HG03457 (cell line): ENCODE data around the gene PLXDC2.
"Not testable (repeated sequence)": the region's sequence is repeated elsewhere in the genome, so short reads cannot be mapped to it uniquely, and the experiment has no call there.

ENCODE experiments used
- ATAC-seq: cut with Tn5 transposase; IDR thresholded peaks from one replicate; pipeline ENCODE4 v1.9.1; 2021; ENCODE audit warnings: moderate number of reproducible peaks; ENCODE audit not compliant: unreplicated experiment

Gene PLXDC2

DNA sequence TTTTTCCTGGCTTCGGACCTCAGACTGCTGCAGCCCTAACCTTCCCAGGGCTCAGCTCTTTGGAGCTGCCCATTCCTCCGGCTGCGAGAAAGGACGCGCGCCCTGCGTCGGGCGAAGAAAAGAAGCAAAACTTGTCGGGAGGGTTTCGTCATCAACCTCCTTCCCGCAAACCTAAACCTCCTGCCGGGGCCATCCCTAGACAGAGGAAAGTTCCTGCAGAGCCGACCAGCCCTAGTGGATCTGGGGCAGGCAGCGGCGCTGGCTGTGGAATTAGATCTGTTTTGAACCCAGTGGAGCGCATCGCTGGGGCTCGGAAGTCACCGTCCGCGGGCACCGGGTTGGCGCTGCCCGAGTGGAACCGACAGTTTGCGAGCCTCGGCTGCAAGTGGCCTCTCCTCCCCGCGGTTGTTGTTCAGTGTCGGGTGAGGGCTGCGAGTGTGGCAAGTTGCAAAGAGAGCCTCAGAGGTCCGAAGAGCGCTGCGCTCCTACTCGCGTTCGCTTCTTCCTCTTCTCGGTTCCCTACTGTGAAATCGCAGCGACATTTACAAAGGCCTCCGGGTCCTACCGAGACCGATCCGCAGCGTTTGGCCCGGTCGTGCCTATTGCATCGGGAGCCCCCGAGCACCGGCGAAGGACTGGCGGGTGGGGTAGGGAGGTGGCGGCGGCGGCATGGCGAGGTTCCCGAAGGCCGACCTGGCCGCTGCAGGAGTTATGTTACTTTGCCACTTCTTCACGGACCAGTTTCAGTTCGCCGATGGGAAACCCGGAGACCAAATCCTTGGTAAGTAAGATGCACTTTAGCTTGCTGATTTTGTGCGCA lies at the start of gene PLXDC2:
TSS of gene PLXDC2 (plus strand) at position 22 of the 820 bp plus-strand sequence.
- ATAC-seq, result no peak

DNA sequence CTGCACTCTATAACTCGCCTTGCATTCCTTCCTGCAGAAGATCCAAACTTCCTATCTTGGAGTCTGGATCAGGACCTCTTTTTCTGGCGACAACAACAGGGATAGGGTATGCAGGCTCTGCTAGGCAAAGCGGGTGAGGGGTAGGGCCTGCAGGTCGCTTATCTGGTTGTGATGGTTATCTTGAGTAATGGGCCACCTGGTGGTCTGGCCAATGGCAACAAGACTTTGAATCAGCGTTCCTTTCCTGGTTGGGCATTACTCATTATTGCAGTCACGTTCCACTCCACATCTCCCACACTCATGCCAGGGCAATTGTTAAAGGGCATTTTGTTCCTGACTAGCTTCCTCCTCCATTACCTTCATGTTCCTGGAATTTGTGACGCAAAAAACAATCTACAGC lies 48.4 kb upstream of the PLXDC2 start:
- no peak for ATAC-seq

DNA sequence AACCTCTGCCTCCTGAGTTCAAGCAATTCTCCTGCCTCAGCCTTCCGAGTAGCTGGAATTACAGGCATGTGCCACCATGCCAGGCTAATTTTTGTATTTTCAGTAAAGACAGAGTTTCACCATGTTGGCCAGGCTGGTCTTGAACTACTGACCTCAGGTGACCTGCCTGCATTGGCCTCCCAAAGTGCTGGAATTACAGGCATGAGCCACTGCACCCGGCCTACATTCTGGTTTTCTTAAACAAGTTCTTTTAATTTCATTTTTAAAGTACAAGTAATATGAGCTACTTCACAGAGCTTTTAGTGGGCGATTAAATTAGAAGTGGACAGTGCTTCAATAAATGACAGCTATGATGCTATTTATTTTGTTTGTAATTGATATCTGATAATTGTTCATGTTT lies 46.4 kb upstream of the PLXDC2 start:
- not testable (repeated sequence) for ATAC-seq

DNA sequence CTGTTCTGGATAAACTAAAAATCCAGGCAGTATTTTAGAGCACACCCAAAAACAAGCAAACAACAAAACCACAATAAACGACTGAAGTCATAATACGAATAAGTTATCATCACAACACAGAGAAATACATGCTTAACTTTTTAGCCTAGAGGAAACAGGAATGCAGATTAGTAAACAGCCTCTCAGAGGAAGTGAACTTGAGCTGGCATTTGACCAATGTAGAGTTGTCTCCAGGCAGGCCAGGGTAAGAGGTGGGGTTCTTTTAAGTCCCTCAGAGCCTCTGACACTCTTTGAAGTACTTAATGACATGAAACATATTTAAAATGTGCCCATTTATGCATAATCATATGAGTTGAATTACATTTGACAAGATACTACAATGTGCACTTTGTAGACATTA lies 43.3 kb upstream of the PLXDC2 start:
- ATAC-seq, result no peak

DNA sequence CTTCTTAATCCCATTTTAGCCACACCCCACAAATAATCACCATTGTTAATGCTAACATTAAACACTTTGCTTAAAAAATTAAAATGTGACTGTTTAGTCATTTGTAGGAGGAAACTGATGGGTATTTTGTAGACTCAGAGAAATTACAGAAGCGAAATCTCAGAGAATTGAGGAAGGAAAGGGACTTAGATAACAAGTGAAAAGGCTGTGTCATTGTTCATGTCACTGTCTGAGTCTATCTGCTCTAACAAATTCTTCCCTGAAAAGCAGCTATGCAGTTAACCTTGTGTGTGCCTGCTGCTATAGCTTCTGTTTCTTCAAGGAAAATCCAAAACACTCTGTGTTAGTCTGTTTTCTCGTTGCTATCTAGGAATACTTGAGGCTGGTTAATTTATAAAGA lies 40.9 kb upstream of the PLXDC2 start:
- ATAC-seq, result no peak

DNA sequence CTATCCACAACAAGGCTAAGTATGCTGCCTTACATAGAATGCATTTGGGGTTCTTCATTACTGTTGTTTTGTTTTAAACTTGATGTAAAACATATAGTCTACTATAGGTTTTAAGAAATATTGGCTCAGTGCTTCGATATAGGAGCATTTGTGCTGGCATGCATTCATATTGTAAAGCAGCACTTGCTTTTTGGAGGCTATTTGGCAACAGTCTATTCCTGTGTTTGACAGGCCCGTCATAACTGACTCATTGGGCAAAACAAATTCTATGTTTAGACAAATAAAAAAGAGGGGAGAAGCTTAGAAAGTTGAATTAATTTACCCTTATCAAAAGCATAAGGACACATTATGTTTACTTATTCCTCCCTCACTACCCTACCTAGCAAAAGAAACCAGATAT lies 38.4 kb upstream of the PLXDC2 start:
- no peak for ATAC-seq

DNA sequence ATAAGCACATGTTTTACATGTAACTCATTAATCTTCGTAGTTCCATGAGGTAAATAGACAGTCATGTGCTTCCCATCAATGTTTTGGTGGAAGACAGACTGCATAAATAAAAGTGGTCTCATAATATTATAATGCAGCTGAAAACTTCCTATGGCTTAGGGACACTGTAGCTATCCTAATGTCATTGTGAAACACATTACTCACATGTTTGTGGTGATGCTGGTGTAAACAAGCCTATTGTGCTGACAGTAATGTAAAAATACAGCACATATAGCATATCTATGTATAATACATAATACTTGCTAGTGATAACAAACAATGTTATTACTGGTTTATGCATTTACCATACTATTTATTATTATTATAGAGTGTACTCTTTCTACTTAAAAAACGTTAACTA lies 37.2 kb upstream of the PLXDC2 start:
- no peak for ATAC-seq

DNA sequence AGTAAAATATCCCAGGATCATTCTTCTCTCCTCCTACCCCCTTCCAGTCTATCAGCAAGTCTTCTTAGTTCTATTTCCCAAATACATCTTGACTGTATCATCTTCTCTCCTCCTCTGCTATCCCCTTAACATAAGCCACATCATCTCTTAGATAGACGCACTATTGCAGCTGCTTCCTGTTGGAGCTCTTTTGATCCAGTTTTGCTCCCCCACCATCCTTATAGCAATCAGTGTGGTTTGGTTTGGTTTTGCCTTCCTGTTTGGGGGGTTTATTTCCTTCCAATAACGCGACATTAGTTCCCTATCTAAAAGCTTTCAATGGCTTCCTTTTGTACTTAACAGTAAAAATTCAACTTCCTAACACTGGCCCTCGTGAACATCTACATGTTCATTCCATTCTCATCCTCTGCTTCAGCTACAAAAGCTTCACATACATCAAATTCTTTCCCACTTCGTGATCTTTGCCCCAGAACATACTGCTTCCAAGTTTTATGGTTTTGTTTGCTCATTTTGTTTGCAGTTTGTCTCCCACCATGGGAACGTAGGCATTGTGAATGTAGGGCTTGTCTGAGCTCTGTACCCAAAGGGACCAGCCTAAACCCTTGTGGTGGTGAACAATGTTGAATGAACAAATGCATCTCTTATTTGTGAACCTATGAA lies 33.7 kb upstream of the PLXDC2 start:
- ATAC-seq, result no peak

DNA sequence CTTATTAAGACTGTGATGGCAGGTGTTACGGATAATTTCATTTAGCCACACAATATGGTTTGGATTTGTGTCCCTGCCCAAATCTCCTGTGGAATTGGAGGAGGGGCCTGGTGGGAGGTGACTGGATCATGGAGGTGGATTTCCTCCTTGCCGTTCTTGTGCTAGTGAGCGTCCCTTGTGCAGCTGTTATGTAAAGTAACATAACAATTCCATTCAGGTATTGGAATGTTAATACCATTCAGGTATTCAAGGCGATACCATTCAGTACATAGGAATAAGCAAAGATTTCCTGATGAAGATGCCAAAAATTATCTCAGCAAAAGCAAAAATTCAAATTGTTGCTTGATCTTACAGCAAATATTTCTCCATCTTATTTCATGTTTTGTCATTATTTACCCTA lies 32.5 kb upstream of the PLXDC2 start:
- ATAC-seq, result no peak

DNA sequence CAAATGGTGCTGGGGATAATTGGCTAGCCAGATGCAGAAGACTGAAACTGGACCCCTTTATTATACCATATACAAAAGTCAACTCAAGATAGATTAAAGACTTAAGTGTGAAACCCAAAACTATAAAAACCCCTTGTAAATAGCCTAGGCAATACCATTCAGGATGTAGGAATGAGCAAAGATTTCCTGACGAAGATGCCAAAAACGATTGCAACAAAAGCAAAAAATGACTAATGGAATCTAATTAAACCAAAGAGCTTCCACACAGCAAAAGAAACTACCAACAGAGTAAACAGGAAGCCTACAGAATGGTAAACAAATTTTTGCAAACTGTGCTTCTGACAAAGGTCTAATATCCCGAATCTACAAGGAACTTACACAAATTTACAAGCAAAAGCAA lies 30.9 kb upstream of the PLXDC2 start:
- ATAC-seq, result no peak

DNA sequence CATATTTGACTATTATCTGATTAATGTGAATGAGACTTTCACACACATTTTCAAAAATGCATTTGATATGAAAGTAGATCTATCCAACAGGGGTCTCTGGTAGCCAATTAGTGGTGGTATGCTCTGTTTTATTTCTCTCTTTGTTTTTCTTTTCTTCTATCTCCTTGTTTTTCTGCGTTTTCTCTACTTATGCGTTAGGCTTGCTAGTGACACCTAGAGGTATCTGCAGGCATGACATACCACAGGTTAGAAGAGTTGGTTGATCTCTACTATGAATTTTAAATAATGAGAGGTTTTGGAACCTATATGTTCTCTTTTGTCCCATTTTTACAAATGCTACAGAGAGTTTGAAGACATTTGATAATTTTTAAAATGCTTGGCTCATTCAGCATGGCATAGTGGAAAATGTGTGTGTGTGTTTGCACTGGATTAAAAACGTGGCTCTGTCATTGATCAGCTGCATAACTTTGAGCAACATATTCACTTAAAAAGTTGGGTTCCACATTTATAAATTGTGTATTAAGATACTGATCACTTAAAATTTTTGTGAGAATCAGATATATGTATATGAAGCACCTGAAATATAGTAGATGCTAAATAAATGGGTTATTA lies 28.1 kb upstream of the PLXDC2 start:
- no peak for ATAC-seq

DNA sequence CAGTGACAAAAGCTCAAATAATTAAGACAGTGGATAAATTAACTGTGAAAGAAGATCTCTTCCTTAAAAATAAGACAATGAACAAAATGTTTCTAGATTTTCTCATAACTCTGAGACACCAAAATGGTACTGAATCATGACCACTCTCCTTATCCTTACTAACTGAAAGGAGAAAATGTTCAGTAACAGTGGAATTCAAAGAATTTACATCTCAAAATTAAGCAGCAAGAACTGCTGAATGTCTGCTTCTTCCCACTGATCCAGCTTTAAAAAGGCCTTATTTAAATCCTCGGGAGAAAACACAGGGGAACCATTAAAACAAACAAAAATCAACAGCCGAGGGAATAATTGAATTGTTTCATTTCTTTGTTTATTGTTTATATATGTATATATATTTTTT lies 27.3 kb upstream of the PLXDC2 start:
- ATAC-seq, result no peak

DNA sequence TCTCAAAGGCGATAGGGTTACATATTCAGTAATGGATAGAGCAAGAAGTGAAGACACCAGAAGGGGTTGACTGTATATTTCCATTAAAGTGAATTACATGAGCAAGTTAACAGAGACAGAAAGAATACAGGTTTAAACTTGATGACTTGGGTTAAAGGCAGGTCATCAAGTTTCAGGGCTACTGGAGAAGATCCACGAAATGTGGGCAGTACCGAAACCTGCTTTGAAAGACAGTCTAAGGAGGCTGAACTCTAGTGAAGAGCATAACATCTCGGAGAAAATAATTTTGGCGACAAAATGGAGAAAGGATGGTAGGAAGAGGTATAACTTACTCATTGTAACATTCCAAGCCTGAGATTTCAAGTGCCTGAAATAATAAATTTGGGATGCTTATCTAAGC lies 26.6 kb upstream of the PLXDC2 start:
- ATAC-seq, result no peak

DNA sequence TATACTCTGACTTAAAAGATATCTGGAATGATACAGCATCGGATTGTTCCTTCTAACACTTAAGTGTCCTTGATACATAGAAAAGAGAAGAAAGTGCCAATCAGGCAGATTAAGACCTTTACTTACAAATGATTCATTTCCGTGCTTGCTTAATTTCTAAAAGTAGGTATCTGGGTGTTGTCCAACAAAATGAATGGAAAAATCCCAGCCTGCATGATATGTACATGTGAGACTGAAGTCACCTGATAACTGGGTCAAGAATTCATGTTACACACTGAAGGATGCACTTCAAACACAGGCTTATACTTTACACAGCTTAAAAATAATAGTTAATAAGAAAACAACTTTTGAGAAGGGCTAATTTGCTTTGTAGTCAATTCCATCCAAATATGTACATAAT lies 25.2 kb upstream of the PLXDC2 start:
- ATAC-seq, result no peak

DNA sequence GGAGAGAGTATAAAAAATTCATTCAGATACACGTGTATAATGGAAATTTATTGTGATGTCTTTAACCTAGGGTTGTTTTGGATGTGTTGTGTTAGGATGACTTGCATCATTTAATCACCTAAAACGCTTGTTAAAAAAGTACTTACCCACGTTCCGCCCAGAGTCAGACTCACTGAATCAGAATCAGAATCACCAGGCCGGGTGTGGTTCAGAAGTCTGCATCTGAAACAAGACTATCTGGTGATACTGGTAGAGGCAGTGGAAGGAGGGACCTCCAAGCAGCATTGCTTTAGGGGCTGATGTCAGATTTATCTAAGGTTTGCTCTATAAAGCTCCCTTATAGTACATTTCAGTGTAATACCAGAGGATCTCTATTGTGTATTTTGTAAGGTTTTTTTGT lies 20.5 kb upstream of the PLXDC2 start:
- no peak for ATAC-seq

DNA sequence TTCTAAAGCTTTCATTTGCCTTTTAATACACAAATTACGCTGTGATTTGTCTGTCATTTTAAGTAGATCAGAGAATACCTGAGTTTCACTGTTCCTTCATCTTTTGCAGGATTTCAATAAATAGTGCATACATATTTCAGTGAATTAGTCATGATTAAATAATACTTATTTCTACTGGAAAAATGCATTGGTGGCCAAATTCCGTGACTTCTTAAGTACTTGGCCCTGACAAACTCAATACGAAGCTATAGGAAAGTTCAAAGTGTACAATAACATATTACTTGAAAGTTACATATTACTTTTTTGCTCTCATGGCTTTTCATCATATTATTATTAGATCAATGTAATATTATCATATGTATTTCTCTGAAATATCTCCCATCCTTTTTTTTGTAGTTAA lies 16.1 kb upstream of the PLXDC2 start:
- ATAC-seq, result no peak

DNA sequence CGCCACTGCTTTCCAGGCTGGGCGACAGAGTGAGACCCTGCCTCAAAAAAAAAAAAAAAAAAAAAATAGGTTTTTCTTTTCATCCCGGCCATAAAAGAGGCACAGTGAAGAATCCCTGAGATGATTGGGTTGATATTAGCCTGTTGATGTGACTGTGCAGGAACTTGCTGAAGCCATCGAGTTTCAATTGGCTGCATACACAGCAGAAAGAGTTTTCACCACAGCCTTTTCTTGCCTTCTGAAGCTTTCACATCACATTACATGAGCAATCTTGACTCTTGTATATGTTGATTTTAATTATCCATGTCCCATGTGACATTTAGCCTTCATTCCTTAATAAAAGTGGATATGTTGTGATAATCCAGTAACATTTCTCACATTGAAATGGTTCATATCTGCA lies 14.9 kb upstream of the PLXDC2 start:
- ATAC-seq, result no peak

DNA sequence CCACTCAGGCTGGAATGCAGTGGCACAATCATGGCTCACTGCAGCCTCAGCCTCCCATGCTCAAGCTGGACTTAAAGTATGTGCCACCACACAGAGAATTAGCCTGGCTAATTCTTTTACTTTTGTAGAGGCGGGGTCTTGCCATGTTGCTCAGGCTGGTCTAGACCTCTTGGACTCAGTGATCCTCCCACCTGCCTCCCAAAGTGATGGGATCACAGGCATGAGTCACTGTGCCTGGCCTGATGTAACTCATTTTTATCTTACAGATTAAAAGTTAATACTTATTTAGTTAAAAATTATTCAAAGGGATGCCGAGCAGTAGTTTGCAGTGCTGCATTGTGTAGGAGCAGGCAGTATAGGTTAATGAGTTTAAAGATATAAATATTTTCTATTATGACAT lies 12.6 kb upstream of the PLXDC2 start:
- no peak for ATAC-seq

DNA sequence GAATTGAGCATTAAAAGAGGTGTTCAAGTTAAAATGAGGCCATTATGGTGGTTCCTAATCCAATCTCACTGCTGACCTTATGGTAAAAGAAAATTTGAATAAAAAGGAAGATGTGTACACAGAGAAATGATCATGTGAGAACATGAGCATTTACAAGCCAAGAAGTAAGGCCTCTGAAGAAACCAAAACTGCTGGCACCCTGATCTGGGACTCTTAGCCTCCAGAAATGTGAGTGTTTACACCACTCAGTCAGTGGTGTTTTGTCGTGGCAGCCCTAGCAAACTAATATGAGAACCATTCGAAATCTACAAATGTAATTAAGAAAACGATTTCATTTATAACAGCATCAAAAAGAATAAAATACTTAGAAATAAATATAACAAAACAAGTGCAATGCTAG lies 6.8 kb upstream of the PLXDC2 start:
- no peak for ATAC-seq

DNA sequence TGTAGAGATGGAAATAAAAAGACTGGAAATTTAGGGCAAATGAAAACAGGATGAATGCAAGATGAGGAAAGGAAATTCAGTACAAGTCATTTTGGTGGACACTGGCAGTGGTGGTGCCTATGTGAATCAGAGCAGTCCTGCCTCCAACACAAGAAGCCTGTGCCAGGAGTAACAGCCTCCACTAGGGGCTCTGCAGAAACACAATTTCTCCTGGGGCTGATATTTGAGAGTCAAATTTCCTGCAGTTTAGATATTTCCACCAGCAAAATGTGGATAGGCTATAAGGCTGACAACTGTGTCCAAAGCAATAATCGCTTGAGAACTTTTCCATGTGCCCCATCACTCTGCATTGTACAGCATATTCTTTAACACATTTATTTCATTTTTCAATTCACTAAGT lies 4.7 kb upstream of the PLXDC2 start:
- no peak for ATAC-seq

DNA sequence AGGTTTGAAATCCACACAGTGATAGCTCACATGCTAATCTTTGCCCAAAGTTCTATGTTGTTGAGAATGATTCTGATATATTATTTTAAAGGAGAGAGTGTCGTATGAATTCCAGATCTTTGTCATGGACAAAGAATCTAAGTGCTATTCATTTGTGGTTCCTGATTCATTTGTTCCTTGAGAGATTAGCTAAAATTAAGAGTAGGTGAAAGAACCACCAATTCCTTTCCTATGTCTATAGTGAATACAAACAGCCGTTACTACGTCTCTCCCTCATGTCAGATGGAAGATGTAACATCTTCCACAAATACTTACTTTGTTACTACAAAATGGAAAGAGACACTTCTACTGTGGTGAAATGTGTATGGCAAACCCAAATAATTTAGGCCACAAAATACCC lies 3.3 kb upstream of the PLXDC2 start:
- ATAC-seq, result no peak

DNA sequence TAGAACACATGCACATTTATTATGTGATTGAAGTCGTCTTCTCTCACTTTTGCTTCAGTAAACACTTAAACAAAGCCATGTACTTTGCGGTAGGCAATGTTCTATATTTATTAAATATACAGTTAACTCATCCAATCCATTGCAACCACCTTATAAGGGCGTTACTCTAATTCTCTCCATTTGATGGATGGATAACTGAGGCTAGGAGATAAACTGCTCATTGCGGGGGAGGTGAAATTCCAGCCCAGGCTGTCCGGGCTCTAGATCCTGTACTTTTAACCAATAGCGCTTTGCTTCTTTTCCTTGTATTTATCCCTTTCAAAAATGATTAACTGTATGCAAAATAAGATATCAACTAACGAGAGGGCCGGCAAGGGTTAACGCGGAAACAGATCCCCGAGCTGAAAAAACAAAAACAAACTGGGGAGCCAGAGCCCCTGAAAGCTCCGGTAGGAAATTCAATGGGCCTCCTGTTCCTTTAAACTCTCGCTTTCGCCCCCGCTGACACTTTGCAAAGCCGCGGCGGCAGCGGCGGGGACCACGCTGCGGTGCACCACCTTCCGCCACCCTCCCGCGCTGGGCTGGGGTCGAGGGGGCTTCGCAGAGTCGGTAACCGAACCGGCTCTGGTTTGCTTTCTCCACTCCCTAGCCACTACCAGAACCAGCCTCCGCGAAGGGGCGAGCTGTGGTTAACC lies 1.0 kb upstream of the PLXDC2 start:
- no peak for ATAC-seq
